Lower lobe of right lung (tissue), 2 donors: Measurements from ENCODE around the gene CACNG6. TPM values are rescaled to one million over a fixed set of nuclear protein-coding genes. Genes with fewer than 3 reads are reported as not detected.

Experiments
- ATAC-seq, 2 donors: fragments of 200-7000 bp; cut with Tn5 transposase; one replicate each; pipeline ENCODE4 v1.9.1; 2020 to 2022; ENCODE audit warnings: mild to moderate bottlenecking in 2 of 2, moderate library complexity in 2 of 2
- DNase-seq: peaks from one replicate; pipeline ENCODE4 v3.0.0-alpha.2; 2020
- H3K27ac ChIP-seq: fragments of 200-600 bp; one replicate; pipeline ENCODE4 v1.8.0; 2022
- H3K27me3 ChIP-seq: fragments of 200-600 bp; one replicate; pipeline ENCODE4 v1.8.0; 2022; ENCODE audit warnings: low read depth
- H3K36me3 ChIP-seq: fragments of 200-600 bp; one replicate; pipeline ENCODE4 v1.8.0; 2022; ENCODE audit warnings: mild to moderate bottlenecking
- H3K4me1 ChIP-seq: fragments of 200-600 bp; one replicate; pipeline ENCODE4 v1.8.0; 2022
- H3K4me3 ChIP-seq: fragments of 200-600 bp; one replicate; pipeline ENCODE4 v1.8.0; 2022; ENCODE audit warnings: mild to moderate bottlenecking
- H3K9me3 ChIP-seq: fragments of 200-600 bp; one replicate; pipeline ENCODE4 v1.8.0; 2022
- CTCF ChIP-seq: fragments of 200-600 bp; IDR thresholded peaks from one replicate; pipeline ENCODE4 v1.8.0; 2022; ENCODE audit warnings: antibody characterized with exemption, mild to moderate bottlenecking
- intact Hi-C: fragments of 100-400 bp; cut with DNase I; formaldehyde crosslinking; loops from one replicate; pipeline ENCODE4 v1.11.0; 2022
- total RNA-seq: library from RNA; stranded (reverse); fragmentation: NEBNext Ultra II Directional; extraction: Animal tissue kit (Norgen Biotek cat#: 25700); gene quantifications from one replicate; pipeline ENCODE4 v1.2.1, GENCODE V29; 2021
- donor health status: DM: no; HTN: yes; CAD: no; lungs with severe emphysema.

CACNG6 gene
- total RNA-seq, 1 donor from 2014 or later, result 2.2 TPM

- no peak for TF ChIP-seq CTCF
- Histone ChIP-seq H3K27me3 (peaks cover 36% of the 10 kb centered on the region), H3K36me3 (no peaks in the 10 kb centered on the region), H3K4me1 (no peaks in the 10 kb centered on the region), H3K27ac (no peak overlapping the region), H3K4me3 (no peak overlapping the region), H3K9me3 (no peaks in the 10 kb centered on the region)
- intact Hi-C loops, result no loop called here
- DNase-seq, result no peak
- ATAC-seq, result no peak
These were observed 23.6 kb downstream of the CACNG6 start for GRCh38 chr19:54014920-54015560.

GRCh38 chr19:54017261-54017660, 25.8 kb downstream of the CACNG6 start:
- intact Hi-C loops, result no loop called here
- Histone ChIP-seq H3K9me3 (no peaks in the 10 kb centered on the region), H3K4me1 (no peaks in the 10 kb centered on the region), H3K27ac (no peak overlapping the region), H3K4me3 (no peak overlapping the region), H3K27me3 (peaks cover 22% of the 10 kb centered on the region), H3K36me3 (no peaks in the 10 kb centered on the region)
- DNase-seq (no peak), ATAC-seq (no peak)
- TF ChIP-seq CTCF, result no peak

- Histone ChIP-seq H3K27me3 (peaks cover 15% of the 10 kb centered on the region), H3K4me1 (peaks cover 7% of the 10 kb centered on the region), H3K9me3 (no peaks in the 10 kb centered on the region), H3K27ac (no peak overlapping the region), H3K36me3 (no peaks in the 10 kb centered on the region), H3K4me3 (no peak overlapping the region)
- no peak for TF ChIP-seq CTCF
- intact Hi-C loops, result no loop called here
- DNase-seq (no peak), ATAC-seq (no peak)
These were observed 29.9 kb downstream of the CACNG6 start for GRCh38 chr19:54021363-54021762.

- Histone ChIP-seq H3K4me1 (peaks cover 7% of the 10 kb centered on the region), H3K4me3 (no peak overlapping the region), H3K36me3 (no peaks in the 10 kb centered on the region), H3K27me3 (peaks cover 17% of the 10 kb centered on the region), H3K9me3 (no peaks in the 10 kb centered on the region), H3K27ac (no peak overlapping the region)
- ATAC-seq (no peak), DNase-seq (no peak)
- no peak for TF ChIP-seq CTCF
- intact Hi-C loops, result no loop called here
These were observed 30.5 kb downstream of the CACNG6 start for GRCh38 chr19:54021932-54022331.

- H3K4me1 ChIP-seq, result peaks cover 7% of the 10 kb centered on the region
- H3K36me3 ChIP-seq, result no peaks in the 10 kb centered on the region
- no peaks in the 10 kb centered on the region for H3K9me3 ChIP-seq
- no peak for ATAC-seq
- H3K4me3 ChIP-seq, result no peak overlapping the region
- DNase-seq, result no peak
- no peak for TF ChIP-seq CTCF
- intact Hi-C loops, result no loop called here
- H3K27me3 ChIP-seq, result peaks cover 17% of the 10 kb centered on the region
- no peak overlapping the region for H3K27ac ChIP-seq
These were observed 31.8 kb downstream of the CACNG6 start for GRCh38 chr19:54023191-54023590.

GRCh38 chr19:54024660-54025059, 33.2 kb downstream of the CACNG6 start:
- Histone ChIP-seq H3K4me1 (peaks cover 7% of the 10 kb centered on the region), H3K9me3 (no peaks in the 10 kb centered on the region), H3K27me3 (peaks cover 17% of the 10 kb centered on the region), H3K27ac (no peak overlapping the region), H3K36me3 (no peaks in the 10 kb centered on the region), H3K4me3 (no peak overlapping the region)
- intact Hi-C loops, result no loop called here
- no peak for DNase-seq
- ATAC-seq, result no peak
- no peak for TF ChIP-seq CTCF
